Ammon's horn (tissue), 1 donor: ENCODE results near the gene PHOX2A.

ENCODE experiments used
- DNase-seq: peaks from one replicate; pipeline ENCODE4 v3.0.0-alpha.2; 2016; ENCODE audit warnings: low spot score

PHOX2A gene

DNA sequence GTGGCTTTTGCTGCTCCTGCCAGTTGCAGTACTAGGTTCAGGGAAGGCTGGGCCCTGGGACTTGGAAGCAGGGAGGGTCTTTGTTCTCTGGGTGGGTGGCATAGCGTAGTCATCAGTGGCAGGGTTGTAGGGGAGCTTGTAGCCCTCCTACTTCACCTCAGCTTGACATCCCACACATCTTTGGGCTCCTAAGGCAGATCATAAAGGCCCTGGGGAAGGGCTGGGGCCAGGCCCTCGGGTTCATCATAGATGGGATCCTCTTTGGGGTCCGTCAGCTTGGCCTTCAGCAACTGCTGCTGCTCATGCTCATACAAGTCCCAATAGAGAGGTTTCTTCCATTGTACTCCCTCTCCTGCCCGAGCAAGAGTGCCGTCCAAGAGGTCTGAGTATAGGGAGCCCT is 6.0 kb upstream of the PHOX2A start:
- no peak for DNase-seq

DNA sequence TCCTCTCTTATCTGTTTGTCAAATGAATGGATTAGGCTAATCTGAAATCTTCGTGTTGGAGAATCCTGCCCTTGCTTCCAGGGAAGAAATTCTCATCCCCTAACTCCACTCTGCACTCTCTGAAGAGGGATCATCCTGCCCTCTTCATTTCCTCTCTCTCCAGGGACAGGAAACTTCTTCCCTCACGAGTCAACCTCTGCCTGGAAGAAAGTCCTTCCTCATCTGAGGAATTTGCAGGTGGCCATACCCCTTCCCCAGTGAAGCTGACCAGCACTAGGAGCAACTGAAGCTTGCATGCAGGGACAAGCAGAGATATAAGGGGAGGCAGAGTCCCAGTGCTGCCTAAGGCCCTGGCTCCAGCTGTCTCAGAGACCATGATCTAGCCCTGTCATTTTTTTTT is 3.6 kb upstream of the PHOX2A start:
- DNase-seq = no peak

DNA sequence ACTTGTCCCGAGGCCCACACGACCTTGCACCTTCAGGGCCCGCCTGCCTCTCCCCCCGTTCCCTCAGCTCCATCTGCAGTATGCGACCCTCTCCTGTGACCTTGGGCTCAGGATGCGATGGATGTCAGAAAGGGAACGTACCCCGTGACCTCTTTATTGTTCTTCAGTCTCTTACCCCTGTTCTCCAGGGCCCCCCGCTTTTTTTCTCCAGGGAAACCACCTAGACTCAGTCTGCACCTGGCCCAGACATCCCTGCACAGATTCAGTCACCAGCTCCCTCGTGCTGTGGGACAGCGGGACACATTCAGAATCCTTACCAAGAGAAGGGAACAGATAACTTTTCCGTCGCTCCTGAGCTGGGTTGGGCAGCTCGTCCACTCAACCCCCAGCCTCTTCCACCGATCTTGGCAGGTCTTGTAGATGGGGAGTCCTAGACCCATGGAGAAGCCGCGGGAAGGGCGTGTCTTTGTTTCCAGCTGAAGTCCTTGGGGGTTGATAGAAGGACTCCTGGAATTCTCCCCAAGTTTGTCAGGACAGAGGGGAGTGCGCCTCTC is 1.4 kb upstream of the PHOX2A start:
- DNase-seq = no peak

DNA sequence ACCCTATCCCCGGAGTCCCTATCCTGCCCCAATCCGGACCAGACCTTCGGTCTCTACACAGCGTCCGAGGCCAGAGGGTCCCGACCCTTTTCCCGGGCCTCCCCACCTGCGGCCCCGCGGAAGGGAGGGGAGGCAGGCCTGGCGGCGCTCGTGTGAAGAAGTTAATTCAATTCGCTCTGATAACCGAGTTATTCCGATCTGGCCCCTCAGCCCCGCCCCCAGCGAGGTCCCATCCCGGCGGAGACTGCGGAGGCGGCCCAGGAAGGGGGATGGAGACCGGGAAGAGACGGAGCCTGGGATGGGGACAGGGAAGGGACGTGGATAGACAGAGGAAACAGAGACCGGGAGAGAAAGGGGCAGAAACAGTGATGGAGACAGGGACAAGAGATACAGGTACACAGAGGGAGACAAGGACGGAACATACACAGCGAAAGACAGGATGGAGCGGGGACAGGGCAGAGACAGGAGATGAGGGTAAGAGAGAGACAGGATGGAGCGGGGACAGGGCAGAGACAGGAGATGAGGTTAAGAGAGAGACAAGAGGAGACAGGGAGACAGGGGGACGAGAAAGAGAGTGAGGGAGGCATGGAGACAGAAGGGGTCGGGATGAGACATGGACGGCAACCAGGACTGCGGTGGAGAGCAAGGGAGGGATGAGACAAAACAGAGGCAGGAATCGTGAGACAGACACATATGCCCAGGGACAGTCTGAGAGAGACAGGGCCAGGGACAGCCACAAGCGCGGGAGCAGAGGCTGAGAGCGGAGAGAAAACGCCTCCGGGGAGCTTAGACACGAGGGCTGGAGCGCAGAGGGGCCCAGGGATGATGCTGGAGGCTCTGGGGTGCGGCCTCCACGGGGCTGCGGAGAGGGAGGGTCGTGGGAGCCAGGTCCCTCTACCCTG is 636 bp upstream of the PHOX2A start:
- DNase-seq = no peak

DNA sequence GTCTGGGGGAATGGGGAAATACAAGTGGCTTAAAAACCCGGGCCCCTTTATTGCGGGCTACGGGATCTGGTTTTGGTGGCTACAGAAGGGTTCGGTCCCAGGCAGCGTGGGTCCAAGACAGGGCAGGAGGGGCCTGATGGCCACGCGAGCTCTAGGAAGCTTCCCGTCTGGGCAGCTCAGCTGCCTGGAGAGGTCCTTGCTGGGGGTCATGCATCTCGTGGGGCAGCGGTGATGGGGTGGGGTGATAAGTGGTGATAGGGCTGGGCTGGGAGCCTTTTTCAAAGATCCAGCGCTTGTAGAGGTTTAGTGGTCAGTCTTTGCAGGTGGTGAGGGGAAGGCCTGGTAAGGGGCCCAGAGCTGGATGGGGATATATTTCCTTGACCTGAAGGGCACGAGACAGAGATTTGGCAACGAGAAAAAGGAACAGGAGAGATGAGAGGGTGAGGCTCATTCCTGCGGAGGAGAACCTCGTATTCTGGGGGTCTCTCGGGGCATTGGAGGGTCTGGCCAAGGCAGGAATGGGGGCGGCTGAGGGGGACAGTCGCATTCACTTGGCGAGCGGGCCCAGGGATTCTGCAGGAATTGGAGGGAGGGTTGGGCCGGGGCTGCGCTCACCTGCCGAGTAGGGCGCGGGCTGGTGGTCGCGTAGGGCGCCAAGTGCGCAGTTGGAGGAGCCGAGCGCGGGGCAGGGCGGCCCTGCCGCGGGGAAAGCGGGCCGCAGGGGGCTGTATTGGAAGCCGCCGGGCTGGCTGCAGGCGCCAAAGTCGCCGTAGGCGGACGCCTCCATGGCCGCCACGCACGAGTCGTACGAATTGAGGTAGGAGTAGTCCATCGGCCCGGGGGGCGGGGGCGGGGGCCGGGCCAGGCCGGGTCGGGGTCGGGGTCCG is 560 bp downstream of the PHOX2A start:
- DNase-seq = no peak

DNA sequence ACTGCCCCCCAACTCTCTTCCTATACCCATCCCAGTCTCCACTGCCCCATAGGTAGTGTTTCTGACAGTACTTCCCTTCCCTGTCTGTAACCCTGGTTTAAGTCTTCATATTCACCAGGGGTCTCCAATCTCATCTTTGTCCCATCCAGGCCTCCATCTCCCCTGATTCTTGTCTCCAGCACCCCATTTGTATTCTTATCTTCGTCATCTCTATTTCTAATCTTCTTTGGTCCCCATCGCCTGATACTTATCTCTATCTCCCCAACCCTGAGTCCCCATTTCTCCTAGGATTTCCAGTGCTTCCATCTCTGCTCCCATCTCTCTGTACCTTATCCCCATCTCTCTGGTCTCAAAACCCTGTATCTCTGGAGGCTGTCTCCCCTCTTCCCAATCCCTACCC is 1.8 kb downstream of the PHOX2A start:
- DNase-seq = no peak

DNA sequence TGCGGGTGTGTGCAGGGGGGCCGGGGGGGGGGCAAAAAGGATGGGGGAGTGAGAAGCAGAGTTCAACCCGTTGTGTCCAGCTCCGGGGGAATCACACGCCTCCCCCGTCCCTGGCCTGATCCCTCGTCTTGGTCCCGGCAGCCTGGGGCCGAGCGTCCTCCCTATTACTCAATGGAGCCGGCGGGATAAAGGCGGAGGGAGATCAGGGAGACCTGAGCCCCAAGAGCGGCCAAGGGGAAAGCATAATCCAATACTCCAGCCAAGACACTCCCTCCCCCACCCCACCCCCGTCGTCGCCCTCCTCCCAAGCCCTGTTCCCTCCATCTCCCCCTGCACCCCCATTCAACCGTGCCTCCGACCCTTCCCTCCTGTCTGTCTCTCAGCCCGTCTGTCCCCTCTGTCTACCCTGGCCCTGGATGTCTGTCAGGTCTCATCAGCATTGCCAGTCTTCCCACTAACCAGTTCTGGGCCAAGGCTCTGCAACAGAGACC is 2.6 kb downstream of the PHOX2A start:
- no peak for DNase-seq

DNA sequence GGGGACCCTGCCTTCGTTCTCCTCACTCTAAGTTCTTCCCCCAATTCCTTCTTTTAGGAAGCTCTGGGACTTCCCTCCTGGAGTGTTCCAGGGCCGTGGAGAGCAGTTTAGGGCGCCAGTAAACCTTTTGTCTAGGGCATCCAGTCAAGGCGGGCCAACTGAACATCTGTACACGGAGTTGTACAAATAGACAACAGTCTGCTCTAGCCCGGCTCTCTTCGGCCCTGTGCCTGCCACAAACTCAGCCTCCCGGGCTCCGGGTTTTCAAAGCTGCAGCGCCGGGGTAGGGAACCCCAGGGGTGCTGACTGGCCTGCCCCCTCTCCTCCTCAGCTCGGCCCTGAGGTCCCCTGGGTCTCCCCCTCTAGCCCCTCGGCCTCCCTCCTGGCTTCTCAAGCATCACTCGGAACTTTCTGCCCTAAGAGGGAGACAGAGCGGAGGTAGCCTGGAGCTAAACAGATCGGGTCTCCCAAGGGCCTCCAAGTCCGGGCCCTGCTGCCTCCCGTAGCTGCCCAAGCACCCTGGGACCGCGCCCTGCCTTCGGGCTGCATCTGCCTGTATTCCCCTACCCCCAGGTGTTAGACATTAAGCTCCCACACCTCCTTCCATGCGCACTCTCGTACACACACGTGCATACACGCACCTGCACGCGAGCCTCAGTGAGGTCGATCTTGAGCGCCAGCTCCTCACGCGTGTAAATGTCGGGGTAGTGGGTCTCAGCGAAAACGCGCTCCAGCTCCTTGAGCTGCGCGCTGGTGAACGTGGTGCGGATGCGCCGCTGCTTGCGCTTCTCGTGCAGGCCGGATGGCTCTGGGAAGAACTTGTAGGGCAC is 3.3 kb downstream of the PHOX2A start:
- no peak for DNase-seq

DNA sequence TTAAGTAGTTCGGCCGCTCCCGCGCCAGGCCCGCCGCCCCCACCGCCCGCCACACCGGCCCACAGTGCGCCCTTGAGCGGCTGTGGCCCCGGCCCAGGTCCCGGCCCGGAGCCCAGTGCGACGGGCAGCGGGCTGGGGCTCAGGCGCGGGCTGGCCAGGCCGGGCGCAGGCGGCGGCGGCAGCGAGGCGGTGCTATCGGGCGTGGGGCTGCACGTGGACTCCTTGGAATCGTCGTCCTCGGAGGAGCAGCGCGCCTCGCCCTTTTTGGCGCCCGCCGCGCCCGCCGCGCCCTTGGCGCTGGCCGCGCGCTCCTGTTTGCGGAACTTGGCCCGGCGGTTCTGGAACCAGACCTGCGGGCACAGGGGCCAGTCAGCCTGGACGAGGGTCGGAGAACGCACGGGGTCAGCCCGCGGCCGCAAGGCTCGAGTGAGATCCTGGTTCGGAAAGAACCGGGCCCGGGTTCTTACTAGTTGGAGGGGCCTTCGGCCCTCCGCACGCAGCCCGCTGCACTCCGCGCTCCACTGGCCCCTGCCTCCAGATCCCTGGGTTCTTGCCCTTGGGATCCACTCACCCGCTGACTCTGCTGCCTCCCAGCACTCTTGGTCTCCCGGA is 4.0 kb downstream of the PHOX2A start:
- DNase-seq = peak; percentile 30

DNA sequence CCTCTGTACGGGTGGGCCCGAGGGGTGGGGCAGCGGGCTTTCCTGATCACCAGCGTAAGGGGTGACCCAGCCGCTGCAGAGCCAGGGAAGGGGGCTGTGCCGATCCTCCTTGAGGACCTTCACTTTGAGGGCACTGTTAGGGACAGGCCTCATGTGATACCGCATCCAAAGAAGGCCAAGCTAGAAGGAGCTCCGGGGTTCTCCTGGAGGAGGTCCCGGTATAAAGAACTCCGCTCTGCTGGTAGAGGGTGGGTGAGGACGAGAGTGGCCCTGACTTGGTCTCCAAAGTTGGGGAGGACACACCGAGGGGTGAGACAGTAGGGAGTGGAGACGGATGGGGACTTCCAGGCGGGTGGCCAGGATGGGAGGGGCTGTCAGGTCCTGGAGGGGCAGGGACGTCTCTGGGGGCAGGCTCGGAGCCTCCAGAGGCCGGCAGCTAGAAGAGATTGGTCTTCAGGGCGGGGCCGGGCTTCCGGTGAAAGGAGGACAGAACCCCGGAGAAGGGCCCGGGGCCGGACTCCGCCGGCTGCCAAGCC is 4.6 kb downstream of the PHOX2A start:
- no peak for DNase-seq

DNA sequence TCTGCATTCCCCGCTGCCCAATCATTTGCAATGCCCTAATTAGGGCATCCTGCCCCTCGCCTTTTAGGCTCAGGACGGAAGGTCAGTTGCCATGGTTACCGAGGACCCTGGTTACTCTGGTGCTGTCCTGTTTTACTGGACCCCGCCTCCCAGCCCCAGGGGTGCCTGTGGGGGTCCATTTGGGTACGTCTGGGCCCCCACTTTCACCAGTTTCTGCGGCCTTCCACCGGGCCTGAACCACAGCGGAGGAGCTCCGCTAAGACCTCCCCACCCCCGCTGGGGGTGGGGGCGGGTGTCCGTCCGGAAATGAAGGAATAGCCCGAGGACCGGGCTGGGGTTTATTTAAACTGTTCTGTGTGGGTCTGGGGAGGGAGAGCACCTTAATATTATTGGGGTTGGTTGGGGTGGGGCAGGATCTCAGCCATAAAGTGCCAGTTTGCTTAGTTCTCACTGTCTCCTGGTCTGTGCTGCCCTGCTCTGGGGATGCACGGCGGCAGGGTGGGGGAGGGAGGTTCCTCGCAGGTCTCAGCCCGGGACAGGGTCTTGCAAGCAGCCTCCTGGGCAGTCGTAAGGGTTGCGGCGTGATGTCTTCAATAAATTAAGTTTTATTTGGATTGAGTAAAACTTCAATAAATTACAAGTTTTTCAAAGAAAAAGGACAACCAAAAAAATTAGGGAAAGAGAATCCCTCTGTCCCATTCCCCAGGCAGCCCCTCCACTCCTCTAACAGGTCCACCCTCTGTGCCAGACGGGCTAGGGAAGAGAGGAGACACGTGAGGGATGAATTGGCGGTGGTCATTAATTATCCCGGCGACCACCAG is 5.3 kb downstream of the PHOX2A start:
- DNase-seq = no peak

DNA sequence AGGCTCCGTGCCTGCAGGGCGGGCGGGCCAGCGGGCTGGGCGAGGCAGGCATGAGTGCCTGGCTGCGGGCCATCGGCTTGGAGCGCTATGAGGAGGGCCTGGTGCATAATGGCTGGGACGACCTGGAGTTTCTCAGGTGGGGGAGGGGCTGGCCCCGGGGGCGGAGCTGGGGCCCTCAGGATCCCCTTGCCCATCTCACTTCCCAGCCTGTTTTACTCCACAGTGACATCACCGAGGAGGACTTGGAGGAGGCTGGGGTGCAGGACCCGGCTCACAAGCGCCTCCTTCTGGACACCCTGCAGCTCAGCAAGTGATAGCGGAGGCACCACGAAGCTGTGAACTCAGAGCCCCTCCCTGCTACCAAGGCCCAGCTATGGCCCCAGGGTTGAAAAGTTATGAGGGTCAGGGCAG is 5.9 kb downstream of the PHOX2A start:
- peak; percentile 46 for DNase-seq

DNA sequence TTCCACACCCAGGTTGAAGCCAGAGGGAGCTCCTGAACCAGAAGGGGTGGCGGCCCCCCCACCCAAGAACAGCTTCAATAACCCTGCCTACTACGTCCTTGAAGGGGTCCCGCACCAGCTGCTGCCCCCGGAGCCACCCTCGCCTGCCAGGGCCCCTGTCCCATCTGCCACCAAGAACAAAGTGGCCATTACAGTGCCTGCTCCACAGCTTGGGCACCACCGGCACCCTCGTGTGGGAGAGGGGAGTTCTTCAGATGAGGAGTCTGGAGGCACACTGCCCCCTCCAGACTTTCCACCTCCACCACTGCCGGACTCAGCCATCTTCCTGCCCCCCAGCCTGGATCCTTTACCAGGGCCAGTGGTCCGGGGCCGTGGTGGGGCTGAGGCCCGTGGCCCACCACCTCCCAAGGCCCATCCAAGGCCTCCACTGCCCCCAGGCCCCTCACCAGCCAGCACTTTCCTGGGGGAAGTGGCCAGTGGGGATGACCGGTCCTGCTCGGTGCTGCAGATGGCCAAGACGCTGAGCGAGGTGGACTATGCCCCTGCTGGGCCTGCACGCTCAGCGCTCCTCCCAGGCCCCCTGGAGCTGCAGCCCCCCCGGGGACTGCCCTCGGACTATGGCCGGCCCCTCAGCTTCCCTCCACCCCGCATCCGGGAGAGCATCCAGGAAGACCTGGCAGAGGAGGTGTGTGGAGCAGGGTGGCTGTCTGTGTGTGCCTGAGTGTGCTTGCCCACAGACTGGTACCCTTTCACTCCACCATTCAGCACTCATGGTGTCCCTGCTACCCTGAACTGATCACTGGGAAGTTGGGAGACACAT is 6.7 kb downstream of the PHOX2A start:
- DNase-seq = no peak

DNA sequence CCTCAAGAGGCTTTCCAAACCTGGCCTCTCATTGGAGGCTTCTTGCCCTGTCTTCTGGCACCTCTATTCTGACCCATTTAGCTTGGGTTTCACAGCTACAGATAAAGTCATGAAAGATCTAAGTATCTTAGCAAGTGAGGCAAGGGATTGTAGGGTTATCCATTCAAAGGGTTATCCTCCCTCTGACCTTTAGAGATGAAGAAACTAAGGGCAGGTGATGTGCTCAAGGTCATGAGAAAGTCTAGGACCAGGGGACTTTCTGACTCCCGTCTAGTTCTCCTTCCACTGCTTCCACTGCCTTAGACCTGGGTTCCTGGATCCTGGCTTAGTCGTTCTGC is 7.2 kb downstream of the PHOX2A start:
- no peak for DNase-seq

DNA sequence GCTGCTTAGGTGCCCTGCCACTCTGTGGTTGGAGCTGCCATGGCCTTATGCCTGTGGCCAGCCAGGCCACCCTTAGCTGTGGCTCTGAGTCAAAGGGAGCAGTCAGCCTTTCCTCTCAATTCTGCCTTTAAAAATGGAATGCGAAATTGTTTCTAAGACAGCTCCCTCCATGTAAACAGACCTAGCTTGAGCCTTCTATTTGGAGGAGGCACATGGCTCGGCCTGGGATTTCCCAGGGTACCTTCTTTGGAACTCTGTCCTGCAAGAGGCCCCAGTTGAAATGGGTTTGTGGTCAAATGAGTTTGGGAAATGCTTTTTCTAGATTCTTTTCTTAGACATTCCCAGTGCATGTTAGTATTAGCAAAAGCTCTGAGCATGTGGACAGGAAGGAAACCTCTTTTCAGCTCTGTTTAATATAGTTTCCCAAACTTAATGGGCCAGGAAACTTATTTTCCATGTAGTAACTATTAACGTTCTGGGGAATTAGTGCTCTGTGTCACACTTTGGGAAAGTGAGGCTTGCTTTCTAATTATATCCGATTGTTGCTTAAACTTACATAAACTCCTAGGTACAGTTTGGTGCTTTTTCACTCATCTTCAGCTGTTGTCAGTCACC is 7.8 kb downstream of the PHOX2A start:
- DNase-seq = no peak

DNA sequence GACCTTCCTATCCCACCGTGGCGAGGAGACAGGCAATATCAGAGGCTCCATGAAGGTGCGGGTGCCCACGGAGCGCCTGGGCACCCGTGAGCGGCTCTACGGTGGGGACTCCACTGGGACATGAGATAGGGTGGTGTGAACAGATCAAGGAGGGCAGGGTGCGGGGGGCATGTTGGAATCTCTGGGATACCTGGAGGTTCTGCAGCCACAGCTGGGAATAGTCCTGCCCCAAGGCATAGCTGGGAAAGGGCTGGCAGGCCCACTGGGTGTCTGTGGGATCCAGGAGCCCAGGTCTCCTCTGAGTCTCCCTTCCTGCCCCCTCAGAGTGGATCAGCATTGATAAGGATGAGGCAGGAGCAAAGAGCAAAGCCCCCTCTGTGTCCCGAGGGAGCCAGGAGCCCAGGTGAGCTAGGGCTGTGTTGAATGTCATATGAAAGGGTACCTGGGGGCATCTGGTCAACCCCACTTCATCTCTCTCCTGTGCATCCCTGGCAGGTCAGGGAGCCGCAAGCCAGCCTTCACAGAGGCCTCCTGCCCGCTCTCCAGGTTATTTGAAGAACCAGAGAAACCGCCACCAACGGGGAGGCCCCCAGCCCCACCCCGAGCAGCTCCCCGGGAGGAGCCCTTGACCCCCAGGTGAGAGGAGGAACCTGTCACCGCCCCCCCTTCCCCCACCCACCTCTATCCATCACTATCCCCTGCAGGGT is 8.5 kb downstream of the PHOX2A start:
- DNase-seq = no peak

DNA sequence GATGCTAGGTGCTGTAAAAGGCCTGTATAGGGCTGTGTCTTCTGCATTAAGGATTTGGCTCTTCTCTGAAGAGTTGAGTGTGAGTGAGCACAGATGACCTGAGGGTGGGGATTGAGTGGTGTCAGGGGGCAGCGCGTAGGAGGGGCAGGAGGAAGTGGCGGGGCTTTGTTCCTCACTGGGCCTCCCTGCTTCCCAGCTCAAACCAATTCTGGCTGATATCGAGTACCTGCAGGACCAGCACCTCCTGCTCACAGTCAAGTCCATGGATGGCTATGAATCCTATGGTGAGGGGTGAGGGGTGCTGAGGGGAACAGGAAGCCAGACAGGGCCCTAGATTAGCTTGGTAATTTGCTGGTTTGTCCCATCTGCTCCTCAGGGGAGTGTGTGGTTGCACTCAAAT is 9.1 kb downstream of the PHOX2A start:
- no peak for DNase-seq

DNA sequence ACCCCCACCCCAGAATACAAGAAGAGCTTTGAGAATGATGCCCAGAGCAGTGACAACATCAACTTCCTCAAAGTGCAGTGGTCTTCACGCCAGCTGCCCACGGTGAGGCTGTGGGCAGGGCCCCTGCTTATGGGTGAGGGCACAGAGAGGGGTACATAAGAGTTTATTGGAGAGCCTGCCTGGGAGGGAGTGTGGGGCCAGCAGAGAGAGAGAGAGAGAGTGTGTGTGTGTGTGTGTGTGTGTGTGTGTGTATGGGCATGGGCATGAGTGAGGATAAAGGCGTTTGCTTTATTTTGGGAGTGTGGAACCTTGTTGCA is 9.5 kb downstream of the PHOX2A start:
- DNase-seq = no peak
